HG02759 (cell line): ENCODE data around the gene FKBP1B.
"Not testable (repeated sequence)": the region's sequence is repeated elsewhere in the genome, so short reads cannot be mapped to it uniquely, and the experiment has no call there.

Experiments used
- ATAC-seq: cut with Tn5 transposase; IDR thresholded peaks from one replicate; pipeline ENCODE4 v1.9.1; 2021; ENCODE audit warnings: mild to moderate bottlenecking, moderate library complexity; ENCODE audit not compliant: unreplicated experiment

Gene FKBP1B

DNA sequence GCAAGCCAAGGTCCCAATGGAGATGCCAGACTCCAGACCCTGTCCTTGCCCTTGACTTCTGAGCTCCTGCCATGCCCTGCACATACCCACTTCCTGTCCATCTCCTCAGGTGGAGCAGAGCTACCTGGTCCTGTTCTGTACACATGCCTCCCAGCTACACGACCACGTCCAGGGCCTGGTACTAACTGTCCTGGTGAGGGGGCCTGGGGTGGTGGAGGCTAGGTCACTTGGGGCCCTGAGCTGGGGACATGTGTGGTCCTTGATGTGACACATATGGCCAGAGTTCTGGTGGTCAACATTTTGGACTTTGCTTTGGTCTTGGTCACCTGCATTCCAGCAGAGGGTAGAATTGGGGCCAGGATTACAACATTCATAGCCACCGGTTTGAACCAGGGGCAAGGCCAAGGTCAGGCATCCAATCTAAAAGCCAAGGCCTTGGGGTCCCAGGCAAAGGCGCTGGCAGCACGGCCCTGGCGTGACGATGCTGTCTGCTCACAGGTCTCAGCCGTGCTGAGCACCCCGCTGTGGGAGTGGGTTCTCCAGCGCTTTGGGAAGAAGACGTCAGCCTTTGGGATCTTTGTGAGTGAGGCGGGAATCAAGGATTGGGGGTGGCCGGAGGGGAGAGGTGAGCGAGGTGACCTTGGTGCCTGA lies 27.1 kb upstream of the FKBP1B start:
- ATAC-seq: no peak

DNA sequence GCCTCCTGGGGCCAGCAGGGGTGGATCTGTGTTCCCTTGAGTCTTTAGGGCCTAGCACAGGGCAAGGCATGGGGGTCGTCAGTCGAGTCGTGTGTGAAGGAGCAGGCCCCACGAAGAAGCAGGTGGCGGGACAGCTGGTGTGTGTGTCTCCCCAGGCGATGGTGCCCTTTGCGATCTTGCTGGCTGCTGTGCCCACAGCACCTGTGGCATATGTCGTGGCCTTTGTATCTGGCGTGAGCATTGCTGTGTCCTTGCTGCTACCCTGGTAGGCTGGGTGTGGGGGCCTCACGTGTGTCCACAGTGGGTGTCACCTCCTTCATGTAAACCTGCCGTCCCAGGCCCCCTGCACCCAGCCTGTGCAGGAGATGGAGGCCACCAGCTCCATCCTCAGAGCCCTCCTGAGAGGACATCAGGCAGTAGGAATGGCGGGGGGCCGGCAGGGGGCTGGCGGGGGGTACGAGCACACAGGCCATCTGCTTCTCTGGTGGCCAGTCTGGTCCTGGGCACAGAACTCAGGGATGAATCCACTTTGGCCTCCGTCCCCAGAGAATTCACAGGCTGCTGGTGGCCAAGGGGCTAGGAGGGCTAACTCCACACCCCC lies 26.5 kb upstream of the FKBP1B start:
- no peak for ATAC-seq

DNA sequence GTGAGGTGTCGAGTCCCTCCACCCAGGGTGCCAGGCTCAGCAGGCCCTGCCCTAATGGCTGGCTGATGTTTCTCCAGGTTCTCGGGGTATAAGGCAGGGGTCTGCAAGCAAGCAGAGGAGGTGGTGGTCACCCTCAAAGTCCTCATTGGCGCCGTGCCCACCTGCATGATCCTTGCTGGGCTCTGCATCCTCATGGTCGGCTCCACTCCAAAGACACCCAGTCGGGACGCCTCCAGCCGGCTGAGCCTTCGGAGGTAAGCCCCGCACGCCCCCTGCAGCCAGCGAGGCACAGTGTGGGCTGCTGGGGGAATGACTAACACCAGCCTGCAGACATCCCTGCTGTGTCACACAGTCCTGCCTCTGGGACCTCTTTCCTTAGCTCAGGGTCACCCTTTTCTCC lies 25.5 kb upstream of the FKBP1B start:
- ATAC-seq: no peak

DNA sequence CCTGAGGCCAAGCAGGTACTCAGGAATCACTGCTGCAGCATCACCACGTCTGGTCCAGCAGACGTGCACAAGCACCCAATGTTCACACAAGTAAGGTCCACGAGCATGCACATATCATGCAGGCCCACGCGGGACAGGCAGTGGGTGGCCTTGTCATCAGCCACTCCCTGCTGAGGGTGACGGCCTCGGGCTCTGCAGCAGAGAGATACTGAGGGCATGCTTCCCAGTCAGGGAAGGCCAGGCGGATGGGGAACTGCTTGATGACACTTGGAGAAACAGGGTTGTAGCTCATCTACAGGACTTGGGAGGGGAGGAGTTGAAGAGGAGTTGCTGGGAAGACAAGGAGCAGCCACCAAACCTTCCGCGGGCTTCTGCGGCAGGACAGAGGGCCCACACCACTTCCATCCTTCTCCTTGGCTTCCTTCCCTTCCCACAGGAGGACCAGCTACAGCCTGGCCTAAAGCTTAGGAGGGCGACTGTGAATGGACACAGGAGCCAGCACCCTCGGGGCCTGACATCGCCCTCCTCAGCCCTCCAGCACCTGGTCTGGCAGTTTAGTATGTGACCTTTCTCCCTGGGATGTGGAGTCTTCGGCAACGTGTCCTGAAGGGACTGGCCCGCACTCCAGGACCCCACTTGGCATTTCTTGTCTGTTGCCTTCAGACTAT lies 24.4 kb upstream of the FKBP1B start:
- ATAC-seq: no peak

DNA sequence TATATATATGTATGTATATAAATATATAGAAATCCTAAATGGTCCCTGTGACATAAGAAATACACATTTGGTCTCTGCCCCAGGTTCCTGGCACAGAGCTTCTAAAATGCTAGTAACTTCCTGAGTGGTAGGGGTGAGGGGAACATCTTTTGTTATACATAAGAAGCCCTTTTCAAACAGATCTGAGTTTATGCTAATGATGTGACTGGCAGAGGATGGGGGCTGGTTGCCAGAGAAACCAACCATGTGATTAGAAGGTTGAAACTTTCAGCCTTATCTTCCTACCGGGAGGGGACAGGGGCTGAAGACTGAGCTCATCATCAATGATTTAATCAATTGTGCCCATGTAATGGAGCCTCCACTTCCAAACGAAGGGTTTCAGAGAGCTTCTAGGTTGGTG lies 23.3 kb upstream of the FKBP1B start:
- ATAC-seq: no peak

DNA sequence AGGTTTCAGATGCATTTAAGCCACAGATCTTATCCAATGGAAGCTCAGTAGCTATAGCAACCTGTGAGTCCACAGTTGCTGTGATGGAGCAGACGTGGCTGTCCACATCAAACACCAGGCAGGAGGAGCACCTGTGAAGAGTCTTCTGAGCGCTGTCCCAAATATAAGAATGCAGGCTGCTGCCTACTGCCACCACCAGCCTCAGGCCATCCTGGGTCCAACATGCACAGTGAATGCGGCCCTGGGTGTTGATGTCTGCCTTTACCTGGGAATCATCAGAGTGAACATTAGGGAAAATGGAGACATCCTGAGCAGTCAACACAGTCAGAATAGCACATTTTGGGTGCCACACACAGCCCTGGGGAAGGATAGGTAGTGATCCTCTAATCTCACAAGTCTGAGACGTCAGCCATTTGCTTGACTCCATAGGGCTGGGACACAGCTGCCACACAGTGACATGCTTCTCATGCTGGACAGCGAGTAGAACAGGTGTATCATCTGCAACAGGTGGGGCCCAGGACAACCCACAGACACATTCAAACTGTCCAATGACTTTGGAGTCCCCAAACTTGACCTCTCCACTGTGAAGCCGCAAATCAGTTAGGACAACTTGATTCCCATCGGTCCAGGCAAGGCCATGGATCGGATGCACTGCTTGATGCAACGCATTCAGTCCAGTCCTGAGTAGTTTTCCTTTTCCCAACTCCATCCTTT lies 10.6 kb upstream of the FKBP1B start:
- no peak for ATAC-seq

DNA sequence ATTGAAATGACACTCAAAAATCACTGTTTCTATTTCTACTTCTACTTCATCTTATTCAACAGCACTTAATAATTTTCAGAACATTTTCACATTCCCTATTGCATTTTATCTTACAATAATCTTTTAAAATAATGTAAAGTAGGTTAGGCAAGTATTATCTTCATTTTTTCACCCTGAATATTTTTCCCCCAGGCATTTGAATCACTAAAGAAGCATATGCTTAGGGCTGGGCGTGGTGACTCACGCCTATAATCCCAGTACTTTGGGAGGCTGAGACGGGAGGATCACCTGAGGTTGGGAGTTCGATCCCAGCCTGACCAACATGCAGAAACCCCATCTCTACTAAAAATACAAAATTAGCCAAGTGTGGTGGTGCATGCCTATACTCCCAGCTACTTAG lies 9.0 kb upstream of the FKBP1B start:
- ATAC-seq: no peak

DNA sequence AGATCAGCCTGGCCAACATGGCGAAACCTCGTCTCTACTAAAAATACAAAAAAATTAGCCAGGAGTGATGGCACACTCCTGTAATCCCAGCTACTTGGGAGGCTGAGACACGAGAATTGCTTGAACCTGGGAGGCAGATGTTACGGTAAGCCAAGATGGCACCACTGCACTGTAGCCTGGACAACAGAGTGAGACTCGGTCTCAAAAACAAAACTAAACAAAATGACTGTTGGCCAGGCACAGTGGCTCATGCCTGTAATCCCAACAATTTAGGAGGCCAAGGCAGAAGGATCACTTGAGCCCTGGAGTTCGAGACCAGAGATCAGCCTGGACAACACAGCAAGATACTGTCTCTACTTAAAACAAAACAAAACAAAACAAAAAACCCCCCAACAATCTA lies 6.4 kb upstream of the FKBP1B start:
- ATAC-seq: not testable (repeated sequence)

DNA sequence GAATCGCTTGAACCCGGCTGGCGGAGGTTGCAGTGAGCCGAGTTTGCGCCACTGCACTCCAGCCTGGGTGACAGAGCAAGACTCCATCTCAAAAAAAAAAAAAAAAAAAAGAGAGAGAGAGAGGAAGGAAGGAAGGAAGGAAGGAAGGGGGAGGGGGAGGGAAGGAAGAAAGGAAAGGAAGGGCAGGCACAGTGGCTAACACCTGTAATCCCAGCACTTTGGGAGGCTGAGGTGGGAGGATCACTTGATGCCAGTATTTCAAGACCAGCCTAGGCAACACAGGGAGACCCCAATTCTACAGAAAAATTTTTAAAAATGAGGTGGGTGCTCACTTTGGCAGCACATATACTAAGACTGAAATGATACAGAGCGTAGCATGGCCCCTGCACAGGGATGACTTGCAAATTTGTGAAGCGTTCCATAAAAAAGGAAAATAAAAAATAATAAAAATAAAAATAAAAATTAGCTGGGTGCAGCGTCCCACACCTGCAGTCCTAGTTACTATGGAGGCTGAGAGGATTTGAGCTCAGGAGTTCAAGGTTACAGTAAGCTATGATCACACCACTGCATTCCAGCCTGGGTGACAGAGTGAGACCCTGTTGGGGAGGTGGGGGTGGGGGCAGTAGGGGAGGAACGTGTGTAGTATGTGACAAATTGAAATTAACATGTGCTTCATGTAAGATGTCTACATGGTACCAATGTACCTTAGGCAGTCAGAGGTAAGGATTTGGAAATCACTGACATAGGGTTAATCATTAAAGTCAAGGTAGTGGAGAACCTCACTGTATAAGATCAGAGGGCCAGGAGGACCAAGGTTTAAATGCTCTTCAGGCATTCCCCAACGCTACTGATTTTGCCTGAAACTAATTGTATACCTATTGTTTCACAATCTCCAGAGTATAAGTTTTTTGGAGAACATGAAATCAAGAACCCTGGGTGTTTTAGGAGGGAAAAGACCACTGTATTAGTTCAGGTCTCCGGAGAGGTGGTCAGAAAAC lies 3.7 kb upstream of the FKBP1B start:
- ATAC-seq: no peak

DNA sequence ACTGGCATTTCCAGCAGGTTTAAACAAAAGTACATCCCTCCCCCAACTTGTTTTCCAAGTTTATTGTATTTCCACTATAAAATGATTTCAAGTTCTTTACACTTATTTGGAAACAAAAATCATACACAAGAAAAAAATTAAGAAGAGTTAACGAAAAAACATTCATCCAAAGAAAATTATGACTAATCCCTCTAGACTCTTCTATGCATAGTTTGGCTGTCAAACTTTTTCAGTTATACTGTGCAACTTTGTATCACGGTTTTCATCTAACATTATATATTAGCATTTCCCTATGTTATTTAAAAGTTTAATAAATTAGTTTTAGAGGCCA lies 3.0 kb upstream of the FKBP1B start:
- ATAC-seq: no peak

DNA sequence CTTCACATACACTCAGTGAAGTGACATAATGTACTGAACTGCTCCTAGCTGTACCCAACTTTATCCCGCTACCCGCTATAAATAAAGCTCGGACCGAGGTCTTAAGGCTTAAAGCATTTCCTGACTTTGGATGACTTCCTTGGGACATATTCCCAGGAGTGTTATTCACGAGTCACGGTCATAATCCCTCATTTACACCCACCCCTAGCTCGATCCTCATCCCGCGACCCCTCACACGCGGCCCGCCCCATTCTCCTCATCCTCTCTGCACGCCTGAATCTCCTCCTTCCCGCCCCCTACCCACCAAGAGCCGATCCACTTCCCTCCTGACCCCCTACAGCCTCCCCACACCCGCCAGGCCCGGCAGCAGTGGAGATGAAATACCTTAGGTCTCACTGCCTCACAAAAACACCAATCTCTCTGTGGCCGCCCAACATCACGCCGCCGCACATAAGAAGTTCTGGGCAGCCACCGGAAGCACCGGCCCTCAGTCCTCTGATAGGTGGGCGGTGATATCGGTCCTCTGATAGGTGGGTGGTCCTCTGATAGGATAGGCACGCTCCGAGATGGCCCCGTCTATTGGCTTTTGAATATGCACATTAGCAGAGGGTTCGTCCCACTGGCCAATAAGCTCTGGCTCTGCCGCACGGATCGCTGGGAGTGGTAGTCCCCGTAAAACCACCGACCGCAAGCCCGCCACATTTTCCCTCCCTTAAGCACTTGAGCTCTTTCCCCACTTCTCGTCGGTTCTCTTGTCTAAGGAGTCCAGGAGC lies 2.4 kb upstream of the FKBP1B start, which contains the start of gene WDCP:
WDCP (minus strand) TSS at position 462 of the 773 bp plus-strand sequence. CDS start 7,897 bp downstream, outside the sequence.
- peak; percentile 99 for ATAC-seq

DNA sequence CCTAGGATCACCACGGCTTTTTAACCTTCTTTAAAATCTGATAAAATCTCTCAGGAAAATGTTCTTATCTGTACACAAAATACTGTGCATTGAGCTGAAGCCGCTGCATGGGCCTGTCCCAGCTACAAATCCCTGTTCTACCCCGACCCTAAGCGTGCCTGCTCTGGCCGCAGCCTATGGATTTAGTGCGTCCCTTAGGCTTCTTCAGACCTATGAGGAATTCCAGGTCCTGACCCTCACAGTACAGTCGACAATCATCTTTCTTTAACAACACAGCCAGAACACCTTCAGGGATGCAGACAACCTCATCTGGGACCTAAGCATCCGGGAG lies 1.9 kb upstream of the FKBP1B start:
- peak; percentile 7 for ATAC-seq

DNA sequence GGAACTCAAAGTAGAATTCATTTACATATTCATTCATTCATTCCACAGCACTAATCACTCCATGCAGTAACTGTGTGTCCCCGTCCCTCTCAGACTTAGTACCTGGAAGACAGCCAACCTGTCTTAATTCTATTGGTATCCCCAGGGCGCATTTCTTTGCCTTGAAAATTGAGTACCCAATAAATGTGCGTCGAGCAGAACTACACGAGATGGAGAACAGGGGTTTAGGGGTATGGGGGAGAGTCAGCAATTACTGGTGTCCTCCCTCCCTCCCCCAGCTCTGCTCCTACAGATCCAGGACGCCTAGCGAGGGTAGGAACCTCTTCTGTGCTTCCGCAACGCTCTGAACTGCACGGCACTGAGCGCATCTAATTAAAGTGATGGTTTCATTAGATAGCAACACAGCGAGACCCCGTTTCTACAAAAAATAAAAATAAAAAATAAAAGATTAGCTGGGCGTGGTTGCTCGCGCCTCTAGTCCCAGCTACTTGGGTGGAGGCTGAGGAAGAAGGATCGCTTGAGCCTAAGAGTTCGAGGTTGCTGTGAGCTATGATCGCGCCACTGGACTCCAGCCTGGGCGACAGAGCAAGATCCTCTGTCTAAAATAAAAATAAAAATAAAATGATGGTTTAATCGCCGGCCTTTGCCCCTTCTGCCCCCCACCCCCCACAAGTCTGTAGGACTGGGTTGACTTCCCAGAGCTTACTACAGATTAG lies 614 bp upstream of the FKBP1B start:
- no peak for ATAC-seq

DNA sequence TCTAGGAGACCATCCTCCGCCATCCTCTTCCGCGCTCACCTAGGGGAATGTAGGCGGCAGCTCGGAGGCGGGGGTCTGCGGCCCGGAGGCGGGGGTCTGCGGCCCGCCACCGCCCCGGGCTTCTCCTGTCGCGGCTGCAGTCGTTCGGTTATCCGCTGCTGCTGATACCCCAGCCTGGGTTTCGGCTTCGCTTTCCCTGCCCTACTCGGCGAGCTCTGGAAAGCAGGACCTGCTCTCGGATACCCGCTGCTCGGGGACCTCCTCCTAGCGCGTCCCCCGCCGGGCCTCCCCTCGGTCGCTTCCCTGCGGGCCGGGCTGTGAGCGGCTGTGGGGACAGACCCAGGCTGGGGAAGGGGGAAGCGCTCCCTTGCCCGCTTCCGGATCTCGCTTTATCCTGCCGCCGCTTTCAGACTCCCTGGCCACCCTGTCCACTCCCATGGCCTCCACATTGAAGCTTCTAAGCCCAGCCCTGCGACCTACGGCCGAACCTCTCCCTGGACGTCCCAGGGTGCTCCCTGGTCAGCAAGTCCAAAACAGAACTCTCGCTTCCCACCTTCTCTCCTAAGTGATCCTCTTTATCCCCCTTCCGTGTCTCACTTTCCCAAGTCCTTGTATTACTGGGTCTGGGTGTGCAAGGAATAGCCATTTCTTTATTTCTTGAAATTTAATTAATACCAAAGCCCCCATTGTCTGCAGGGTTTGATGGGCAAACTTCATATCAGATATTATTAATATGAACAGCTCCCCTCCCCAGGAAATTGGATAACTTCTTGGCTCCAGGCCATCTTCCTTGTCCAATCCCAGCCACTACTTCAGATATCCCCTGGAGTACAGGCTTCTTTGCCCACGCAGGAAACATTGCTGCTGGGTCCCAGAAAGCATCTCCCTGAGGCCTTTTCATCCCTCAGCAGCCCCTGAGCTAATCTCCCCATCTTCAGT lies 769 bp downstream of the FKBP1B start:
- no peak for ATAC-seq

DNA sequence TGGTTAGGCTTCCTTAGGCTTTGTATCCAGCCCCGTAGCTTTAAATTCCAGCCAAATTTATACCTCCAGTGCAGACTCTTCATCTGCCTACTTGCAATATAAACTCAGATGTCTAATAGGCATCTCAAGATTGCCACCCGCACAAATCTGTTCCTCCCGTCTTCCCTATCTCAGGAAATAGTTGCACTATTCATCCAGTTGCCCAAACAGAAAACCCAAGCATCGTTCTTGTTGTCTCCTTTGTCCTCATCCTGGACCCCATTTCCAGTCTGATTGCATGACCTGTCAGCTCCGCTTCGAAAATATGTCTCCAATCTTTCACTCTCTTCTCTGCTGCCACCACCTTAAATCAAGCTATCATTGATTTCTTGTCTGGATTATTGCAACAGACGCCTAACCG lies 2.3 kb downstream of the FKBP1B start:
- ATAC-seq: no peak

DNA sequence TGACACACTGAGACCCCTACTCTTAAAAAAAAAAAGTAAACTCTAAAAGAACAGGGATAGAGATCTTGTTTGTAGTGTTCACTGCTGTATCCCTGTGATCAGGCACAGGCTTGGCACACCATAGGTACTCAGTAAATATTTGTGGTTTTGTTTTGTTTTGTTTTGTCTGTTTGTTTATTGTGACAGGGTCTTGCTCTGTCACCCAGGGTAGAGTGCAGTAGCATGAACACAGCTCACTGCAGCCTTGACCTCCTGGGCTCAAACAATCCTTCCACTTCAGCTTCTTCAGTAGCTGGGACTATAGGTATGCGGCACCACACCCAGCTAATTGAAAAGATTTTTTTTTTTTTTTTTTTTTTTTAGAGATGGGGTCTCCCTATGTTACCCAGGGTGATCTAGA lies 3.4 kb downstream of the FKBP1B start:
- no peak for ATAC-seq

DNA sequence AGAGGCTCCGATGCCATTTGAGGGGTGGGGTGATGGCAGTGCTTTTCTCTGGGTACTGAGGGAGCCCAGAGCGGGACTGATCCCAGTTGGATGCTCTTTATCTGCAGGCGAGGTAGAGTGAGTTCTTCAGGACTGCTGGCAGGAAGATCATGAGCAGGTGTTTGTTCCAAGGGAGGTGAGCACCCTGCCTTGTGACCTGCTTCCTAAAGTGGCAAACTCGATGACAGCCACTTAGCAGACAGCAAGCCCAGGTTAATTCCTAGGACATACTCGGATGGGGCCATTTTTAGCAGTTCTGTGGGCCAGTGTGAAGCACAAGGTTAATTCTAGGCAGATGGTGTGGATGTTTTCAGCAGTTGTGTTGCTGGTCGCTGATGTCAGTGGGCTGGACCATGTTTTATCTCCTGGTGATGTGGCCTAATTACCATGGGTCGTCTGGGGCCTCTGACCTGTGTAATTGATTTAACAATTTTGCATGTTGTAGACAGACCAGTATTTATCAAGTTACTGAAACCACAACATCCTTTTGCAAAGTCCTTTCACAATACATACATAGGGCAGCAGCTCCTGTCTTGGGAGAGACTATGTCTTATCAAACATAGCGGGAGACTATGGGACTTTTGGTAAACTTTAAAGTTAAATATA lies 4.9 kb downstream of the FKBP1B start:
- no peak for ATAC-seq

DNA sequence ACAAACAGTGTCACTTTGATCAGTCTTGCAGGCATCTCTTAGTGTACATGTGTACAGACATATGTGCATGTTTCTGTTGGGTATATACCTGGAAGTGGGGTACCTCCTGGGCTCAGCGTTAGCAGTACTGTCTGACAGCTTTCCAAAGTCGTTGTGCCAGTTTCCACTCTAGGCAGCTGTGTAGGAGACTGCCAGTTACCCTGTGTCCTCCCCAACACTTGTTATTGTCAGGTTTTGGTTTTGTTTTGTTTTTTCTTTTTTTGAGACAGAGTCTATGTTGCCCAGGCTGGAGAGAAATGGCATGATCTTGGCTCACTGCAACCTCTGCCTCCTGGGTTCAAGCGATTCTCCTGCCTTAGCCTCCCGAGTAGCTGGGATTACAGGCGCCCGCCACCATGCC lies 6.2 kb downstream of the FKBP1B start:
- ATAC-seq: no peak
